H1 (cell line): Measurements from ENCODE around the gene ZNF536.

ENCODE experiments used
- KDM4A ChIP-seq: IDR thresholded peaks from one replicate; pipeline ENCODE4 v1.7.1; 2012; ENCODE audit warnings: low read depth, mild to moderate bottlenecking, moderate library complexity, low read length, inconsistent platforms; ENCODE audit not compliant: severe bottlenecking
- TF ChIP-seq, protein P1 (sequence below), 3 experiments: IDR thresholded peaks; 1 replicate in 2 of 3; 2 replicates in 1 of 3; pipeline versions ENCODE4 v1.5.1 to v1.6.1; 2011; ENCODE audit warnings: low read length in 3 of 3, mild to moderate bottlenecking in 3 of 3, inconsistent platforms in 2 of 3, low read depth in 1 of 3, moderate library complexity in 1 of 3; ENCODE audit not compliant: insufficient read depth in 1 of 3; ENCODE audit errors: control extremely low read depth in 1 of 3
- TF ChIP-seq, protein P2 (sequence below): IDR thresholded peaks from 2 replicates; pipeline ENCODE4 v1.6.1; 2012; ENCODE audit warnings: low read length, inconsistent platforms
- TF ChIP-seq, protein P3 (sequence below): IDR thresholded peaks from 2 replicates; pipeline ENCODE4 v1.6.1; 2012; ENCODE audit warnings: inconsistent platforms

DNA sequence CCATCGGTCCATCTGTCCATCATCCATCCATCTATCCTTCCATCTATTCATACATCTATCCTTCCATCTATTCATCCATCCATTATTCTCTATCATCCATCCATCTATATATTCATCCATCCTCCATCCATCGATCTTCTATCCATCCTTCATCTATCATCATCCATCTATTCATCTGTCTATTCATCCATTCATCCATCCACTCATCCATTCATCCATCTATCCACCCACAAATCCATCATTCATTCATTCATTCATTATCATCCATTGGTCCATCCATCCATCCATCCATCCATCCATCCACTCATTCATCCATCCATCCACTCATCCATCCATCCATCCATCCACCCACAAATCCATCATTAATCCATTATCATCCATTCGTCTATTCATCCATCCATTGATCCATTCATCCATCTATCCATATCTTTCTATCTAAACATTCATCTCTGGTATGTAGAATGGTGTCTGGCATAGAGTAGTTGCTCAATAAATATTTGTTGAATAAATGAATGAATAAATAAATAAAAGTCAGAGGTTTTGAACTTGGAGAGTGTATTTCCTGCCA lies 36.6 kb downstream of the ZNF536 start:
- TF ChIP-seq, protein P1, sequence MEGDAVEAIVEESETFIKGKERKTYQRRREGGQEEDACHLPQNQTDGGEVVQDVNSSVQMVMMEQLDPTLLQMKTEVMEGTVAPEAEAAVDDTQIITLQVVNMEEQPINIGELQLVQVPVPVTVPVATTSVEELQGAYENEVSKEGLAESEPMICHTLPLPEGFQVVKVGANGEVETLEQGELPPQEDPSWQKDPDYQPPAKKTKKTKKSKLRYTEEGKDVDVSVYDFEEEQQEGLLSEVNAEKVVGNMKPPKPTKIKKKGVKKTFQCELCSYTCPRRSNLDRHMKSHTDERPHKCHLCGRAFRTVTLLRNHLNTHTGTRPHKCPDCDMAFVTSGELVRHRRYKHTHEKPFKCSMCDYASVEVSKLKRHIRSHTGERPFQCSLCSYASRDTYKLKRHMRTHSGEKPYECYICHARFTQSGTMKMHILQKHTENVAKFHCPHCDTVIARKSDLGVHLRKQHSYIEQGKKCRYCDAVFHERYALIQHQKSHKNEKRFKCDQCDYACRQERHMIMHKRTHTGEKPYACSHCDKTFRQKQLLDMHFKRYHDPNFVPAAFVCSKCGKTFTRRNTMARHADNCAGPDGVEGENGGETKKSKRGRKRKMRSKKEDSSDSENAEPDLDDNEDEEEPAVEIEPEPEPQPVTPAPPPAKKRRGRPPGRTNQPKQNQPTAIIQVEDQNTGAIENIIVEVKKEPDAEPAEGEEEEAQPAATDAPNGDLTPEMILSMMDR (IDR thresholded peaks at IDR 0.05; ENCODE audit: control extremely low read depth in 1 of 3, insufficient read depth in 1 of 3, low read depth in 1 of 3, low read length in 3 of 3), result no peak
- TF ChIP-seq, protein P2, sequence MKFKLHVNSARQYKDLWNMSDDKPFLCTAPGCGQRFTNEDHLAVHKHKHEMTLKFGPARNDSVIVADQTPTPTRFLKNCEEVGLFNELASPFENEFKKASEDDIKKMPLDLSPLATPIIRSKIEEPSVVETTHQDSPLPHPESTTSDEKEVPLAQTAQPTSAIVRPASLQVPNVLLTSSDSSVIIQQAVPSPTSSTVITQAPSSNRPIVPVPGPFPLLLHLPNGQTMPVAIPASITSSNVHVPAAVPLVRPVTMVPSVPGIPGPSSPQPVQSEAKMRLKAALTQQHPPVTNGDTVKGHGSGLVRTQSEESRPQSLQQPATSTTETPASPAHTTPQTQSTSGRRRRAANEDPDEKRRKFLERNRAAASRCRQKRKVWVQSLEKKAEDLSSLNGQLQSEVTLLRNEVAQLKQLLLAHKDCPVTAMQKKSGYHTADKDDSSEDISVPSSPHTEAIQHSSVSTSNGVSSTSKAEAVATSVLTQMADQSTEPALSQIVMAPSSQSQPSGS, result no peak
- no peak for TF ChIP-seq KDM4A
- TF ChIP-seq, protein P3, sequence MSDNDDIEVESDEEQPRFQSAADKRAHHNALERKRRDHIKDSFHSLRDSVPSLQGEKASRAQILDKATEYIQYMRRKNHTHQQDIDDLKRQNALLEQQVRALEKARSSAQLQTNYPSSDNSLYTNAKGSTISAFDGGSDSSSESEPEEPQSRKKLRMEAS, result no peak
